ENCODE results near the gene MYO15B.
"Not testable (repeated sequence)": the region's sequence is repeated elsewhere in the genome, so short reads cannot be mapped to it uniquely, and the experiment has no call there.

MYO15B gene

GRCh38 chr17:75636381-75637142, 49.0 kb downstream of the MYO15B start:
- Histone ChIP-seq H3K79me2 (ENCODE audit: insufficient read depth, low read length) (no peaks in the 10 kb centered on the region), H3K4me2 (ENCODE audit: low read depth, low read length, poor library complexity, severe bottlenecking) (no peak overlapping the region), H3K4me1 (ENCODE audit: insufficient read depth, low read length, poor library complexity, severe bottlenecking) (peaks cover 13% of the 10 kb centered on the region), H4K20me1 (ENCODE audit: insufficient read depth, low read length, poor library complexity, severe bottlenecking) (no peaks in the 10 kb centered on the region), H3F3A (ENCODE audit: low read depth) (no peaks in the 10 kb centered on the region), H3K9ac (ENCODE audit: low read depth, low read length, poor library complexity, severe bottlenecking) (no peak overlapping the region), H3K4me3 (ENCODE audit: low read length, poor library complexity, severe bottlenecking) (no peak overlapping the region), H3K9me3 (ENCODE audit: insufficient read depth, low read depth, low read length) (no peaks in the 10 kb centered on the region), H3K36me3 (ENCODE audit: insufficient read depth, low read length) (no peaks in the 10 kb centered on the region), H3K9me2 (replicated peaks; ENCODE audit: low read depth, low read length) (no peaks in the 10 kb centered on the region), H3K27me3 (ENCODE audit: insufficient read depth, low read length, poor library complexity, severe bottlenecking) (no peaks in the 10 kb centered on the region), H2AFZ (ENCODE audit: low read length) (no peak overlapping the region)
- TF ChIP-seq EZH2phosphoT487 (IDR thresholded peaks at IDR 0.05; ENCODE audit: borderline replicate concordance) = no peak
- TF ChIP-seq, protein P1, sequence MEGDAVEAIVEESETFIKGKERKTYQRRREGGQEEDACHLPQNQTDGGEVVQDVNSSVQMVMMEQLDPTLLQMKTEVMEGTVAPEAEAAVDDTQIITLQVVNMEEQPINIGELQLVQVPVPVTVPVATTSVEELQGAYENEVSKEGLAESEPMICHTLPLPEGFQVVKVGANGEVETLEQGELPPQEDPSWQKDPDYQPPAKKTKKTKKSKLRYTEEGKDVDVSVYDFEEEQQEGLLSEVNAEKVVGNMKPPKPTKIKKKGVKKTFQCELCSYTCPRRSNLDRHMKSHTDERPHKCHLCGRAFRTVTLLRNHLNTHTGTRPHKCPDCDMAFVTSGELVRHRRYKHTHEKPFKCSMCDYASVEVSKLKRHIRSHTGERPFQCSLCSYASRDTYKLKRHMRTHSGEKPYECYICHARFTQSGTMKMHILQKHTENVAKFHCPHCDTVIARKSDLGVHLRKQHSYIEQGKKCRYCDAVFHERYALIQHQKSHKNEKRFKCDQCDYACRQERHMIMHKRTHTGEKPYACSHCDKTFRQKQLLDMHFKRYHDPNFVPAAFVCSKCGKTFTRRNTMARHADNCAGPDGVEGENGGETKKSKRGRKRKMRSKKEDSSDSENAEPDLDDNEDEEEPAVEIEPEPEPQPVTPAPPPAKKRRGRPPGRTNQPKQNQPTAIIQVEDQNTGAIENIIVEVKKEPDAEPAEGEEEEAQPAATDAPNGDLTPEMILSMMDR (conservative IDR thresholded peaks at IDR 0.05; ENCODE audit: low read length) = no peak

DNA sequence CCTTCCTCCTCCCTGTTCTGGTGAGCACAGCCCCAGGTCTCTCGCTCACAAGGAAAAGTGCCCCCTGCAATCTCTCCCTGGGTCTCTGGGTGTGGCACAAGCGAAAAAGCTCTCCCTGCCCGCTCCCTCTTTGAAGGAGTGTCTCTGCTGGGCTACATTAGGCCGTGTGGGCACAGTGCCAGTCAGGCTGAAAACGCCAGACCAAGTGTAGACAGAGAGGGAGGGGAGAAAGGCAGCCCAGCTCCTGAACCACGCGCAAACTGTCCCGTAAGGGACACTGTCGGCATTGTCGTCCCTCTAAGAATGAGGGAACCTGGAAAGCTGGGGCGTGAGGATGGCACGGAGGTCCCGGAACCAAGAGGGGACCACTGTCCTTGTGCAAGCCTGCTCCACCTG, 49.5 kb downstream of the MYO15B start:
- peaks cover 13% of the 10 kb centered on the region for H3K4me1 ChIP-seq (ENCODE audit: insufficient read depth, low read length, poor library complexity, severe bottlenecking)
- no peaks in the 10 kb centered on the region for H3K9me3 ChIP-seq (ENCODE audit: insufficient read depth, low read depth, low read length)
- H3K27me3 ChIP-seq (ENCODE audit: insufficient read depth, low read length, poor library complexity, severe bottlenecking) = no peaks in the 10 kb centered on the region
- H3K4me2 ChIP-seq (ENCODE audit: low read depth, low read length, poor library complexity, severe bottlenecking) = no peak overlapping the region
- no peak overlapping the region for H2AFZ ChIP-seq (ENCODE audit: low read length)
- H3K9me2 ChIP-seq (replicated peaks; ENCODE audit: low read depth, low read length) = no peaks in the 10 kb centered on the region
- no peak overlapping the region for H3K4me3 ChIP-seq (ENCODE audit: low read length, poor library complexity, severe bottlenecking)
- H3K36me3 ChIP-seq (ENCODE audit: insufficient read depth, low read length) = no peaks in the 10 kb centered on the region
- TF ChIP-seq, protein P1 (conservative IDR thresholded peaks at IDR 0.05; ENCODE audit: low read length) = no peak
- no peak for TF ChIP-seq EZH2phosphoT487 (IDR thresholded peaks at IDR 0.05; ENCODE audit: borderline replicate concordance)
- H4K20me1 ChIP-seq (ENCODE audit: insufficient read depth, low read length, poor library complexity, severe bottlenecking) = no peaks in the 10 kb centered on the region
- no peaks in the 10 kb centered on the region for H3K79me2 ChIP-seq (ENCODE audit: insufficient read depth, low read length)
- no peaks in the 10 kb centered on the region for H3F3A ChIP-seq (ENCODE audit: low read depth)
- H3K9ac ChIP-seq (ENCODE audit: low read depth, low read length, poor library complexity, severe bottlenecking) = no peak overlapping the region

GRCh38 chr17:75637551-75637950, 50.0 kb downstream of the MYO15B start:
- Histone ChIP-seq H3K9me3 (ENCODE audit: insufficient read depth, low read depth, low read length) (no peaks in the 10 kb centered on the region), H3F3A (ENCODE audit: low read depth) (no peaks in the 10 kb centered on the region), H3K4me2 (ENCODE audit: low read depth, low read length, poor library complexity, severe bottlenecking) (no peak overlapping the region), H3K4me3 (ENCODE audit: low read length, poor library complexity, severe bottlenecking) (no peak overlapping the region), H3K79me2 (ENCODE audit: insufficient read depth, low read length) (no peaks in the 10 kb centered on the region), H3K9ac (ENCODE audit: low read depth, low read length, poor library complexity, severe bottlenecking) (no peak overlapping the region), H3K4me1 (ENCODE audit: insufficient read depth, low read length, poor library complexity, severe bottlenecking) (peaks cover 13% of the 10 kb centered on the region), H3K36me3 (ENCODE audit: insufficient read depth, low read length) (no peaks in the 10 kb centered on the region), H3K9me2 (replicated peaks; ENCODE audit: low read depth, low read length) (no peaks in the 10 kb centered on the region), H3K27me3 (ENCODE audit: insufficient read depth, low read length, poor library complexity, severe bottlenecking) (no peaks in the 10 kb centered on the region), H4K20me1 (ENCODE audit: insufficient read depth, low read length, poor library complexity, severe bottlenecking) (no peaks in the 10 kb centered on the region), H2AFZ (ENCODE audit: low read length) (no peak overlapping the region)
- TF ChIP-seq EZH2phosphoT487 (IDR thresholded peaks at IDR 0.05; ENCODE audit: borderline replicate concordance) = no peak
- TF ChIP-seq, protein P1 (conservative IDR thresholded peaks at IDR 0.05; ENCODE audit: low read length) = no peak

DNA sequence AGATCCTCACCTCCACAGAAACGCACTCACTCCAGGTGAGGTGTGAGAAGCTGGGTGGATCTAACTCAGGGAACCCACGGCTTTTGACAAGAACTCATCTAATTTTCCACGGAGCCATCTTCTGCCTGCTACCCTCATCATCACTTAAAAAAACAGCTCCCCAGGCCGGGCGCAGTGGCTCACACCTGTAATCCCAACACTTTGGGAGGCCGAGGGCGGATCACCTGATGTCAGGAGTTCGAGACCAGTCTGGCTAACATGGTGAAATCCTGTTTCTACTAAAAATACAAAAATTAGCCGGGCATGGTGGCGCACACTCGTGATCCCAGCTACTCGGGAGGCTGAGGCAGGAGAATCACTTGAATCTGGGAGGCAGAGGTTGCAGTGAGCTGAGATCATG, 50.4 kb downstream of the MYO15B start:
- H3K79me2 ChIP-seq (ENCODE audit: insufficient read depth, low read length); H3K9me3 ChIP-seq (ENCODE audit: insufficient read depth, low read depth, low read length): not testable (repeated sequence)
- H3K4me1 ChIP-seq (ENCODE audit: insufficient read depth, low read length, poor library complexity, severe bottlenecking) = peaks cover 13% of the 10 kb centered on the region

More for the DNA sequence above, 50.4 kb downstream of the MYO15B start:
- H2AFZ ChIP-seq (ENCODE audit: low read length); H4K20me1 ChIP-seq (ENCODE audit: insufficient read depth, low read length, poor library complexity, severe bottlenecking); H3K36me3 ChIP-seq (ENCODE audit: insufficient read depth, low read length); H3K4me3 ChIP-seq (ENCODE audit: low read length, poor library complexity, severe bottlenecking); H3K4me2 ChIP-seq (ENCODE audit: low read depth, low read length, poor library complexity, severe bottlenecking); H3F3A ChIP-seq (ENCODE audit: low read depth); H3K27me3 ChIP-seq (ENCODE audit: insufficient read depth, low read length, poor library complexity, severe bottlenecking); H3K9ac ChIP-seq (ENCODE audit: low read depth, low read length, poor library complexity, severe bottlenecking); H3K9me2 ChIP-seq (replicated peaks; ENCODE audit: low read depth, low read length): not testable (repeated sequence)
